ENCODE data around the gene TAF13. TPM values are rescaled to one million over a fixed set of nuclear protein-coding genes. Genes with fewer than 3 reads are reported as not detected.

The TAF13 gene, protein sequence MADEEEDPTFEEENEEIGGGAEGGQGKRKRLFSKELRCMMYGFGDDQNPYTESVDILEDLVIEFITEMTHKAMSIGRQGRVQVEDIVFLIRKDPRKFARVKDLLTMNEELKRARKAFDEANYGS
- total RNA-seq = 41.3 TPM

- peak; percentile 93 for DNase-seq (ENCODE audit: low spot score)
Observed at GRCh38 chr1:109075531-109076490, at the start of gene TAF13. Gene TAF13 (minus strand): TSS chr1:109076003. CDS start chr1:109075947, 56 bp downstream.

DNA sequence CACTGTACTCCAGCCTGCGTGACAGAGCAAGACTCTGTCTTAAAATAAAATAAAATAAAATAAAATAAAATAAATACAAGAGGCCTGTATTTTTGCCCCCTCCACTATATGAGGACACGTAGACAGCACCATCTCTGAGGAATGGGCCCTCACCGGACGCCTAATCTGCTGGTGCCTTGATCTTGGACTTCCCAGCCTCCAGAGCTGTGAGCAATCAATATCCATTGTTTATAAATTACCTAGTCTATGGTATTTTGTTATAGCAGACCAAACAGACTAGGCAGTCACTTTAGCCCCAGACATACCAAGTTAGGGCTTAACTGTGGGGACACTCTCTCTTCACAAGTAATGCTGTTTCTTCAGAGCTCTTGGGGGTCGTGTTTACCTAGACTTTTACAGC lies 44.6 kb upstream of the TAF13 start:
- DNase-seq (ENCODE audit: low spot score) = no peak

- no peak for DNase-seq (ENCODE audit: low spot score)
Observed at GRCh38 chr1:109118089-109118488, 42.3 kb upstream of the TAF13 start.

DNA sequence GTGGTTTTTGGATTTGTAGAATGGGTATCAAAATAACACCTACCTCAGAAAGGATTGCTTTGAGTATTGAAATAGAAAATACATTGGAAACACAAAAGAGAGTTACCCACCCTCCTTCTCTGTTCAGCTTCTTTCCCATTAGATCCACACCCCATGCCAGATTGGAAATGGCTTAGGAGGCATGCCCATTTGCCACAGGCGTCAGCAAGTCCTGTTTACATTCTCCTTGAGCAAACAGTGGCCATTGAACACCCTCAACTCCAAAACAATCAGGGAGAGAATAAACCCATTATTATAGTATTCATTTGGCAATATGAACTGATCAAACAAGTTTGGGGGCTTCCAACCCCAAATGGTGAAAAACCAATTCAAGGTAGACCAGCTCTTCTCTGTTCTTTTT lies 40.5 kb upstream of the TAF13 start:
- no peak for DNase-seq (ENCODE audit: low spot score)

- DNase-seq (ENCODE audit: low spot score) = no peak
Observed at GRCh38 chr1:109115685-109116084, 39.9 kb upstream of the TAF13 start.

- no peak for DNase-seq (ENCODE audit: low spot score)
Observed at GRCh38 chr1:109114342-109114674, 38.5 kb upstream of the TAF13 start.

- peak; percentile 81 for DNase-seq (ENCODE audit: low spot score)
Observed at GRCh38 chr1:109113590-109114341, 38.0 kb upstream of the TAF13 start, which contains the start of gene ELAPOR1. Gene ELAPOR1 (plus strand): TSS chr1:109114115. CDS start chr1:109114184, 69 bp downstream.

DNA sequence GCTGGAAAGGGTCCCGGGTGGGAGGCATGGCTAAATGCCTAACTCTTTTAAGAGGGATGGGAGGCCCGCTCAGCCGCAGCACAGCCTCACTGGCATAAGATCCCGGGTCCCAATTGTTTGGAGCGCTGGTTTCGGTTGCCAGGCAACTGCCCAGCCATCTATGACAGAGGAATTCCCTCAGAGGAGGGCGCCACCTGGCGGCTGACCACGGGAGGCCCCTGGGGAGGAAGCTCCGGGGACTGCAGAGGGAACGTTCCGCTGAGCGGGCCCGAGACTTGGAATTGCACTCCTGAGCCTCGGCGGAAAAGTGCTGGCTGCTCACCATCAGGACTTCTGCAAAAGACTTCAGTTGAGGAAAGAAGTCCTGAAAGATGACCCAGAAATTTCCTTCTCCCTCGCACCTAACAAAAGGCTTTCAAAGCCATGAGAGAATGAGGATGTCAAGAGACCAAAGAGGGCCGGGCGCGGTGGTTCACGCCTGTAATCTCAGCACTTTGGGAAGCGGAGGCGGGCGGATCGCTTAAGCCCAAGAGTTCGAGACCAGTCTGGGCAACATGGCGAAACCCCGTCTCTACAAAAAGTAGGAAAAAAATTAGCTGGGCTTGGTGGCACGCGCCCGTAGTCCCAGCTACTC lies 37.0 kb upstream of the TAF13 start:
- peak; percentile 92 for DNase-seq (ENCODE audit: low spot score)

GRCh38 chr1:109112056-109112651 lies 36.4 kb upstream of the TAF13 start:
- DNase-seq (ENCODE audit: low spot score) = no peak

DNA sequence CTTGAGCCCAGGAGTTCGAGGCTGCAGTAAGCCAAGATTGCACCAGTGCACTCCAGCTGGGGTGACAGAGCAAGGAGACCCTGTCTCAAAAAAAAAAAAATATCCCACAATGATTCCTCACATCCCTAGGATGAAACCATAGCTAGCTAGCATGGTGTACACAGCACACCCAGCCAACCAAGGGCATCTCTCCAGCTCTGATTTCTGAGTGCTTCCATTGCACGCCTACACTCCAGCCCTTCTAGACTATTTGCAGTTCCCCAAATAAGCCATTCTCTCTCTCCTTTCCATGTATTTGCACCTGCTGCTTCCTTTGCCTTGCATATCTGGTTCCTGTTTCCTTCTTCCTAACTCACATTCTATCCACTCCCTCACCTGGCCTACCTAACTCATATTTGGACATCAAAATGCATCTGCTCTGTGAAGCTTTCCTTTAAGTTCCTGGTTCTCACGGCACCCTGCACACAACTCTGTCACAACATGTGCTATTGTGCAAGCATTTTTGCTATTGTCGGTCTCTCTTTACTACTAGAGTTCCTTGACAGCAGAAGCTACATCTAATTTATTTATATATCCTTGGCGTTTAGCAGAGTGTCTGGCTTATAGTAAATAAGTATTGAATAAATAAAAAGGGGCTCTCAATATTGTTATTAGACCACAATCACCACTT lies 35.7 kb upstream of the TAF13 start:
- DNase-seq (ENCODE audit: low spot score) = no peak

GRCh38 chr1:109109906-109110305 lies 34.1 kb upstream of the TAF13 start:
- no peak for DNase-seq (ENCODE audit: low spot score)

- DNase-seq (ENCODE audit: low spot score) = no peak
Observed at GRCh38 chr1:109107785-109108184, 32.0 kb upstream of the TAF13 start.

GRCh38 chr1:109105881-109106280 lies 30.1 kb upstream of the TAF13 start:
- DNase-seq (ENCODE audit: low spot score) = no peak

GRCh38 chr1:109104364-109105151 lies 28.8 kb upstream of the TAF13 start:
- DNase-seq (ENCODE audit: low spot score) = no peak

- DNase-seq (ENCODE audit: low spot score) = peak; percentile 96
Observed at GRCh38 chr1:109099938-109100773, 24.4 kb upstream of the TAF13 start.

- DNase-seq (ENCODE audit: low spot score) = no peak
Observed at GRCh38 chr1:109096120-109096519, 20.3 kb upstream of the TAF13 start.

- DNase-seq (ENCODE audit: low spot score) = no peak
Observed at GRCh38 chr1:109095631-109096030, 19.8 kb upstream of the TAF13 start.

DNA sequence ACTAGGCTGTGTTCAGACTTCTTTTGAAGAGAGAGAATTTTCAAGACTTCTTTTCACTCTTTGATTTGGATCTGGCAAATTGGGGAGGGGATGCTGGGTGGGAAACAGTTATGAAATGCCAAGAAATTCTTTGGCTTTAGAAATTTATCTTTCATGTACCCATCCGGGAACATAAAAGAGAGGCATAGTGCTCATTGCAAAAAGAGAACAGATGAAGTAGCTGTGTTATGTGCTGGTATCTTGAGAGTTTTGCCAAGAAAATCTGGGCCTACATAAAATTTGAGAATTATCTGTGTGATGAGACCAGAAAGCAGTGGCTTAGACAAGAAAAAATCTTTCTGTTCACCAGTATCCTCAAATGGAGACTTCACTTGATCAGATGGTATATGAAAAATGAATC lies 19.1 kb upstream of the TAF13 start:
- no peak for DNase-seq (ENCODE audit: low spot score)

GRCh38 chr1:109094377-109094803 lies 18.6 kb upstream of the TAF13 start:
- DNase-seq (ENCODE audit: low spot score) = no peak
